Measurements from ENCODE around the gene YEATS2. TPM values are rescaled to one million over a fixed set of nuclear protein-coding genes. Genes with fewer than 3 reads are reported as not detected.

Gene YEATS2
- total and polyA plus RNA-seq, 2 donors (not counting 3 experiments of a cell fraction or from before 2014, with no cell fraction given) = 30.2 to 59.9 TPM

DNA sequence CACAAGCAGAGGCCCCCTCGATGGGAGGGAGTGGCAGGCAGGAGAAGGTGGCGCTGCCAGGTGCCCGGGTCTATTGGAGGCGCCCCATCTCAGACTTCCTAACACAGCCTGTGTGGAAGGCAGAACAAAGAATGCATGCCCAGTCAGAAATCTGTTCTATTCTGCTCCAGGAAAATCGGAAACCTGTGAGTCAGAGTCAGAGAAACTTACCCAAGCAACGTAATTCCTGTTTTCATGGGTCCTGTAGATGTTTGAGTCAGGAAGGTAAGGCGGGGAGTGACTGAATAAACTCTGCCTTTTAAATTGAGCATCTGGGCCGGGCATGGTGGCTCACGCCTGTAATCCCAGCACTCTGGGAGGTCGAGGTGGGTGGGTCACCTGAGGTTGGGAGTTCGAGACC lies 114.0 kb downstream of the YEATS2 start:
- FAIRE-seq = no peak
- dilution Hi-C loops (cut with MboI; ENCODE audit: extremely low pct_ligation_motif_present, low sequenced_read_pairs) = no loop called here
- peaks cover 22 to 39% of the 10 kb centered on the region in 2 experiments for H3K36me3 ChIP-seq (ENCODE audit: control insufficient read depth in 2 of 2, extremely low read depth in 1 of 2, insufficient read depth in 2 of 2, low read length in 2 of 2)
- H3K4me3 ChIP-seq (replicated peaks in 1 of 3; ENCODE audit: insufficient read depth in 1 of 3, low read depth in 1 of 3, low read length in 3 of 3) = no peak overlapping the region
- H3K9ac ChIP-seq (replicated peaks; ENCODE audit: extremely low read depth, insufficient read depth, low read length) = no peak overlapping the region
- POLR2A ChIA-PET = no interaction called here
- no peak overlapping the region for H3K4me2 ChIP-seq (ENCODE audit: insufficient read depth, low read length)
- H3K27me3 ChIP-seq (ENCODE audit: control insufficient read depth in 2 of 2, insufficient read depth in 2 of 2, low read length in 2 of 2) = no peaks in the 10 kb centered on the region
- DNase-seq (ENCODE audit: low read depth, low spot score) = no peak
- no peaks in the 10 kb centered on the region for H4K20me1 ChIP-seq (replicated peaks; ENCODE audit: control insufficient read depth, extremely low read depth, insufficient read depth, low read length)
- no peak for TF ChIP-seq GATA2 (IDR thresholded peaks at IDR 0.05; ENCODE audit: insufficient read depth, insufficient read length, low read depth, low read length)
- no peak for TF ChIP-seq POLR2A (IDR thresholded peaks at IDR 0.05; ENCODE audit: low read depth, low read length)
- TF ChIP-seq POLR2AphosphoS5 (IDR thresholded peaks at IDR 0.05; ENCODE audit: insufficient read depth, low read depth, low read length) = no peak
- TF ChIP-seq, protein P1, sequence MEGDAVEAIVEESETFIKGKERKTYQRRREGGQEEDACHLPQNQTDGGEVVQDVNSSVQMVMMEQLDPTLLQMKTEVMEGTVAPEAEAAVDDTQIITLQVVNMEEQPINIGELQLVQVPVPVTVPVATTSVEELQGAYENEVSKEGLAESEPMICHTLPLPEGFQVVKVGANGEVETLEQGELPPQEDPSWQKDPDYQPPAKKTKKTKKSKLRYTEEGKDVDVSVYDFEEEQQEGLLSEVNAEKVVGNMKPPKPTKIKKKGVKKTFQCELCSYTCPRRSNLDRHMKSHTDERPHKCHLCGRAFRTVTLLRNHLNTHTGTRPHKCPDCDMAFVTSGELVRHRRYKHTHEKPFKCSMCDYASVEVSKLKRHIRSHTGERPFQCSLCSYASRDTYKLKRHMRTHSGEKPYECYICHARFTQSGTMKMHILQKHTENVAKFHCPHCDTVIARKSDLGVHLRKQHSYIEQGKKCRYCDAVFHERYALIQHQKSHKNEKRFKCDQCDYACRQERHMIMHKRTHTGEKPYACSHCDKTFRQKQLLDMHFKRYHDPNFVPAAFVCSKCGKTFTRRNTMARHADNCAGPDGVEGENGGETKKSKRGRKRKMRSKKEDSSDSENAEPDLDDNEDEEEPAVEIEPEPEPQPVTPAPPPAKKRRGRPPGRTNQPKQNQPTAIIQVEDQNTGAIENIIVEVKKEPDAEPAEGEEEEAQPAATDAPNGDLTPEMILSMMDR (IDR thresholded peaks at IDR 0.05; ENCODE audit: extremely low read depth in 1 of 2, insufficient read depth in 1 of 2, low read depth in 1 of 2, low read length in 2 of 2) = no peak
- TF ChIP-seq EZH2 (IDR thresholded peaks at IDR 0.05; ENCODE audit: borderline replicate concordance, low read depth, low read length, severe bottlenecking) = no peak
- TF ChIP-seq JUN (IDR thresholded peaks at IDR 0.05; ENCODE audit: borderline replicate concordance, insufficient read depth, insufficient read length, low read depth) = no peak
- no peak for TF ChIP-seq FOS (IDR thresholded peaks at IDR 0.05; ENCODE audit: borderline replicate concordance, insufficient read depth, low read length)
- TF ChIP-seq, protein P2, sequence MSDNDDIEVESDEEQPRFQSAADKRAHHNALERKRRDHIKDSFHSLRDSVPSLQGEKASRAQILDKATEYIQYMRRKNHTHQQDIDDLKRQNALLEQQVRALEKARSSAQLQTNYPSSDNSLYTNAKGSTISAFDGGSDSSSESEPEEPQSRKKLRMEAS (IDR thresholded peaks at IDR 0.05; ENCODE audit: insufficient read depth, insufficient read length) = no peak
- TF ChIP-seq MYC (IDR thresholded peaks at IDR 0.05; ENCODE audit: low read depth, low read length) = no peak
- no TSS peak for BruUV-seq (replicated peaks)
- H3K79me2 ChIP-seq (ENCODE audit: control insufficient read depth, insufficient read depth, low read length) = no peaks in the 10 kb centered on the region
- H3K27ac ChIP-seq (ENCODE audit: insufficient read depth, low read depth, low read length) = no peak overlapping the region
- CTCF ChIA-PET = interaction anchor here (0.6 kb wide), 1 partner anchor 599 kb away, joined by 3 read pairs; no protein-coding TSS in a partner anchor
- no peaks in the 10 kb centered on the region for H3K4me1 ChIP-seq (ENCODE audit: control insufficient read depth, extremely low read depth, insufficient read depth, low read length)
- H3K9me3 ChIP-seq (replicated peaks; ENCODE audit: control insufficient read depth, insufficient read depth, low read length) = no peaks in the 10 kb centered on the region
- H3K9me1 ChIP-seq (replicated peaks; ENCODE audit: control insufficient read depth, extremely low read depth, insufficient read depth, low read length) = no peaks in the 10 kb centered on the region
- intact Hi-C loops (cut with micrococcal nuclease) = no loop called here
- H2AFZ ChIP-seq (ENCODE audit: low read depth, low read length) = no peak overlapping the region
